HepG2 (cell line): ENCODE data around the gene NAPB. TPM values are rescaled to one million over a fixed set of nuclear protein-coding genes. Genes with fewer than 3 reads are reported as not detected.

ENCODE experiments used
- CENPBD1 ChIP-seq: sonication (generic); formaldehyde crosslinking; IDR thresholded peaks from 2 replicates; pipeline ENCODE4 v1.8.0; 2022; ENCODE audit warnings: missing genetic modification reagents, low read depth, mild to moderate bottlenecking, borderline replicate concordance
- KIAA2018 ChIP-seq: sonication (generic); formaldehyde crosslinking; IDR thresholded peaks from 2 replicates; pipeline ENCODE4 v1.5.0; 2020; ENCODE audit warnings: mild to moderate bottlenecking, missing genetic modification reagents, borderline replicate concordance
- SALL2 ChIP-seq: sonication (generic); formaldehyde crosslinking; IDR thresholded peaks from 2 replicates; pipeline ENCODE4 v1.8.1; 2023; ENCODE audit warnings: mild to moderate bottlenecking, missing genetic modification reagents, inconsistent platforms
- STAT6 ChIP-seq: sonication (generic); formaldehyde crosslinking; IDR thresholded peaks from 2 replicates; pipeline ENCODE4 v1.4.0; 2020; ENCODE audit warnings: missing genetic modification reagents, mild to moderate bottlenecking, borderline replicate concordance
- ZNF343 ChIP-seq: sonication (generic); formaldehyde crosslinking; IDR thresholded peaks from 2 replicates; pipeline ENCODE4 v1.4.0; 2020; ENCODE audit warnings: mild to moderate bottlenecking, missing genetic modification reagents
- ZNF775 ChIP-seq: sonication (generic); formaldehyde crosslinking; IDR thresholded peaks from 2 replicates; pipeline ENCODE4 v1.4.0; 2020; ENCODE audit warnings: missing genetic modification reagents, mild to moderate bottlenecking, moderate library complexity, borderline replicate concordance
- polyA plus RNA-seq, 8 experiments: library from polyadenylated mRNA; depleted of rRNA in 3 of 8; stranded (reverse) in 7 of 8; unstranded in 1 of 8; fragments of >200 nt; fragmentation: Illumina TruSeq in 4 of 8; extraction: Trizol in 4 of 8; gene quantifications; 2 replicates each; pipeline versions ENCODE4 v1.2.1 to v1.2.3, GENCODE V29; 2011 to 2016; ENCODE audit warnings: low read depth in 4 of 8, missing spikeins in 1 of 8, mixed read lengths in 1 of 8; ENCODE audit not compliant: insufficient read depth in 1 of 8
- total RNA-seq, 5 experiments: library from RNA; depleted of rRNA; stranded (reverse); fragments of >200 nt; fragmentation: Illumina TruSeq; extraction: Trizol; gene quantifications; 2 replicates each; pipeline ENCODE4 v1.2.3, GENCODE V29; 2016; ENCODE audit warnings: low read depth in 1 of 5
- TF ChIP-seq, protein P1 (sequence below): IDR thresholded peaks from 2 replicates; pipeline ENCODE4 v1.6.1; 2018; ENCODE audit warnings: missing genetic modification reagents, mild to moderate bottlenecking, missing compliant biosample characterization

Gene NAPB
- total and polyA plus RNA-seq, 2 of the 13 experiments (the other 11 are each of a cell fraction or from before 2014, with no cell fraction given), result 15.2 to 16.1 TPM

DNA sequence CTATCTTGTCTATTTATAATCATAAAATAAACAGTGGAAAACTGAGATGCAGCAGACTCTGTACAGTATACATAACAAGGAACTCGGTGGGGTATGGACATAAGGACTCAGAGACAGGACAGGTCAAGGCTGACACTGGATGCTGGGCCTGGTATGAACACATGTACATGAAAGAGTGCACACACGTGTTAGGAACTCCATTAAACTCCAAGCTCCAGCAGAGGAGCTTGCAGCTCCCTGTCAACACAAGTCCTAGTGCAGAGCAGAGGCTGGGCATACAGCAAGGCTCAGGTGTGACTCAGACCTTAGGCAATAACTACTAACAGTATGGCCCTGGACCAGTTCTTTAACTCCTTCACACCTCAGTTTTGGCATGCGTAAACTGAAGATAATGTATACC, 17.1 kb downstream of the NAPB start (continued):
- TF ChIP-seq KIAA2018 (CRISPR knock-in tag), result no peak
- no peak for TF ChIP-seq CENPBD1 (CRISPR knock-in tag)
- TF ChIP-seq ZNF775 (CRISPR knock-in tag), result no peak
- no peak for TF ChIP-seq SALL2
- TF ChIP-seq, protein P1, sequence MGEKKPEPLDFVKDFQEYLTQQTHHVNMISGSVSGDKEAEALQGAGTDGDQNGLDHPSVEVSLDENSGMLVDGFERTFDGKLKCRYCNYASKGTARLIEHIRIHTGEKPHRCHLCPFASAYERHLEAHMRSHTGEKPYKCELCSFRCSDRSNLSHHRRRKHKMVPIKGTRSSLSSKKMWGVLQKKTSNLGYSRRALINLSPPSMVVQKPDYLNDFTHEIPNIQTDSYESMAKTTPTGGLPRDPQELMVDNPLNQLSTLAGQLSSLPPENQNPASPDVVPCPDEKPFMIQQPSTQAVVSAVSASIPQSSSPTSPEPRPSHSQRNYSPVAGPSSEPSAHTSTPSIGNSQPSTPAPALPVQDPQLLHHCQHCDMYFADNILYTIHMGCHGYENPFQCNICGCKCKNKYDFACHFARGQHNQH (CRISPR knock-in tag), result 0 out of 2 replicates have a peak, but pooled peaks have one; percentile 38
- TF ChIP-seq ZNF343 (CRISPR knock-in tag), result no peak
- TF ChIP-seq STAT6 (CRISPR knock-in tag), result no peak
